Measurements from ENCODE around the gene FBXO15.

The FBXO15 gene

GRCh38 chr18:74186661-74187060 is 39.0 kb upstream of the FBXO15 start:
- no peak for TF ChIP-seq CTCF (IDR thresholded peaks at IDR 0.05; ENCODE audit: unreplicated experiment in 3 of 3)
- H3K9me3 Mint-ChIP-seq: peaks cover 3% of the 10 kb centered on the region
- H3K4me3 Mint-ChIP-seq: no peak overlapping the region
- H3K36me3 Mint-ChIP-seq (ENCODE audit: low read depth): no peaks in the 10 kb centered on the region
- peaks cover 15% of the 10 kb centered on the region for H3K4me1 Mint-ChIP-seq
- peaks cover 6% of the 10 kb centered on the region for H3K27me3 Mint-ChIP-seq (ENCODE audit: low read depth)
- no peak overlapping the region for H3K27ac Mint-ChIP-seq

GRCh38 chr18:74185860-74186259 is 38.2 kb upstream of the FBXO15 start:
- peaks cover 15% of the 10 kb centered on the region for H3K4me1 Mint-ChIP-seq
- H3K4me3 Mint-ChIP-seq: no peak overlapping the region
- H3K27me3 Mint-ChIP-seq (ENCODE audit: low read depth): no peaks in the 10 kb centered on the region
- no peaks in the 10 kb centered on the region for H3K36me3 Mint-ChIP-seq (ENCODE audit: low read depth)
- peaks cover 3% of the 10 kb centered on the region for H3K9me3 Mint-ChIP-seq
- TF ChIP-seq CTCF (IDR thresholded peaks at IDR 0.05; ENCODE audit: unreplicated experiment in 3 of 3): no peak
- no peak overlapping the region for H3K27ac Mint-ChIP-seq

DNA sequence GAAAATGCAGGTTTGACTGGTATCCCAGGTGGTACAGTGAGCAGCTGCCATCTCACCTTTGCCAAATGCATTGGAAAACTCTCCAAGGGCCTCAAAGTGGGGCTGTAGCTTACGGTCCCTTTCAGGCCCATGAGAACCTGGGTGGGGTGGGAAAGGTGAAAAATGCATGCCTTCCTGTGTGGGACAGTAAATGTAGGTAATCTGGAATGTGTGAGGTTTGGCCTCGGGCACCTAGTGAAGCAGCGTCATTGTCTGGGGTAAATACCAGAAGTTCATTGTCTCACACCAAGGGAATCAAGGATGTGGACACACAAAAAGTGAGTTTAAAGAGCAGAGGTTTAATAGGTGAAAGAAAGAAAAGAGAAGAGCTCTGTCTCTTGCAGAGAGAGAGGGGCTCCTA is 37.2 kb upstream of the FBXO15 start:
- peaks cover 5% of the 10 kb centered on the region for H3K9me3 Mint-ChIP-seq
- H3K36me3 Mint-ChIP-seq (ENCODE audit: low read depth): no peaks in the 10 kb centered on the region
- no peak overlapping the region for H3K27ac Mint-ChIP-seq
- peaks cover 4% of the 10 kb centered on the region for H3K27me3 Mint-ChIP-seq (ENCODE audit: low read depth)
- H3K4me3 Mint-ChIP-seq: no peak overlapping the region
- peaks cover 8% of the 10 kb centered on the region for H3K4me1 Mint-ChIP-seq
- no peak for TF ChIP-seq CTCF (IDR thresholded peaks at IDR 0.05; ENCODE audit: unreplicated experiment in 3 of 3)

- Mint-ChIP-seq H3K4me3 (no peak overlapping the region), H3K27me3 (ENCODE audit: low read depth) (peaks cover 4% of the 10 kb centered on the region), H3K27ac (no peak overlapping the region), H3K9me3 (peaks cover 5% of the 10 kb centered on the region), H3K36me3 (ENCODE audit: low read depth) (no peaks in the 10 kb centered on the region), H3K4me1 (no peaks in the 10 kb centered on the region)
- TF ChIP-seq CTCF (IDR thresholded peaks at IDR 0.05; ENCODE audit: unreplicated experiment in 3 of 3): no peak
Measured at GRCh38 chr18:74183130-74183529, 35.5 kb upstream of the FBXO15 start.

DNA sequence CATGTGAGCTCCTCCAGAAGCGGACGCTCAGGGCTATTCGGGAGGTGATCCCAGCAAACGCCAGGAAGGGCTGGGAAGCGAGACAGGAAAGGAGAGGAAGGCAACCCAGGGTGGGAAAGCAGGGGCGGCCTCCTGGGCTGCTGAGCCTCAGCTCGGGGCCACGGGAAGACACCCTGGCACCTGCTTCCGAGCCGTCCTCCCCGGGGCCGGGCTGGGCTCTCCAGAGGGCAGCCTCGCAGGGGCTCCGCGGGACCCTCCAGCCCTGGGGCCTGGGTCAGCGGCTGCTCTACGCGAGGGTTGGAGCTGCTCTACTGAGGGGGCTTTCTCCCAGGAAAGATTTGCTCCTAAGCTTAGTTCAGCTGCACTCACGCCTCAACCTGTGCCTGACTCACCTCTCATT is 34.7 kb upstream of the FBXO15 start:
- H3K27me3 Mint-ChIP-seq (ENCODE audit: low read depth): peaks cover 7% of the 10 kb centered on the region
- H3K4me3 Mint-ChIP-seq: no peak overlapping the region
- H3K27ac Mint-ChIP-seq: no peak overlapping the region
- TF ChIP-seq CTCF (IDR thresholded peaks at IDR 0.05; ENCODE audit: unreplicated experiment in 3 of 3): no peak
- no peaks in the 10 kb centered on the region for H3K4me1 Mint-ChIP-seq
- no peaks in the 10 kb centered on the region for H3K36me3 Mint-ChIP-seq (ENCODE audit: low read depth)
- H3K9me3 Mint-ChIP-seq: peaks cover 5% of the 10 kb centered on the region

DNA sequence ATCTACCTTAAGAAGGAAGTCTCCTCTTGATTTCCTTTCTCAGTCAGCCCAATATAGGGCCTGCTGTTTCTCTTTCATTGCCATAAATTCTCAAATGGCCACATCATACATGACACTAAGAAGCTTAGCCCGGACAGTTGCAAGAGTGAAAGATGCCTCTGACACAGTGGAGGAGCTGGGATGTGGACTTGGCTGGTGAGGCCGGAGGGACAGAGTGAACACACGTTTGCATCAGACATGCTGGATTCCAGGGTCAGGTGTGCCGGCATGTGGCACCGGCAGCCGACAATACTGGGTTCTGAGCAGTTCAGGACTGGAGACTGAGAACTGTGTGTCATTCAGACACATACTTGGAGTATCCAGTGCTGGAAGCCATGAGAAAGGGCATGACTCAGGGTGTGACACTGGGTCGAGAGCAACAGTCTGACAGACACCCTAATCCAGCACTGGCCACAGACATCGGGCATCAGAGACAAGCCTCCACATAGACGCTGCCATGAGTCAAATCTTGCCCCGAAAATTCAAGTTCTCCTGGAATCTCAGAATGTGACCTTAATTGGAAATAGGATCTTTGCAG is 32.1 kb upstream of the FBXO15 start:
- Mint-ChIP-seq H3K27me3 (ENCODE audit: low read depth) (peaks cover 23% of the 10 kb centered on the region), H3K27ac (no peak overlapping the region), H3K9me3 (peaks cover 5% of the 10 kb centered on the region), H3K4me3 (no peak overlapping the region), H3K36me3 (ENCODE audit: low read depth) (no peaks in the 10 kb centered on the region), H3K4me1 (no peaks in the 10 kb centered on the region)
- no peak for TF ChIP-seq CTCF (IDR thresholded peaks at IDR 0.05; ENCODE audit: unreplicated experiment in 3 of 3)
